K562 (cell line): ENCODE results near the gene S100A3. TPM values are rescaled to one million over a fixed set of nuclear protein-coding genes. Genes with fewer than 3 reads are reported as not detected.

ENCODE experiments used
- HBP1 ChIP-seq: fragments of 450-650 bp; formaldehyde crosslinking; IDR thresholded peaks from 2 replicates; pipeline ENCODE4 v1.4.0; 2022; ENCODE audit warnings: missing genetic modification characterization
- PCBP2 ChIP-seq: fragments of 200-400 bp; formaldehyde crosslinking; IDR thresholded peaks from 2 replicates; pipeline ENCODE4 v1.6.1; 2018; ENCODE audit warnings: low read length, low read depth, mild to moderate bottlenecking, moderate library complexity; ENCODE audit not compliant: poor library complexity, severe bottlenecking
- SREBF1 ChIP-seq: fragments of 150-350 bp; IDR thresholded peaks from 2 replicates; pipeline ENCODE4 v1.6.1; 2014; ENCODE audit warnings: antibody characterized with exemption, low read depth, low read length, borderline replicate concordance
- TEAD2 ChIP-seq: fragments of 450-650 bp; IDR thresholded peaks from 2 replicates; pipeline ENCODE4 v1.6.1; 2016; ENCODE audit warnings: missing genetic modification characterization, control low read depth, missing compliant biosample characterization
- TRIM25 ChIP-seq: fragments of 450-650 bp; IDR thresholded peaks from 2 replicates; pipeline ENCODE4 v1.7.0; 2016; ENCODE audit warnings: borderline replicate concordance
- ZNF407 ChIP-seq: fragments of 450-650 bp; IDR thresholded peaks from 2 replicates; pipeline ENCODE4 v1.6.1; 2016; ENCODE audit warnings: low read depth
- polyA plus RNA-seq, 8 experiments: library from polyadenylated mRNA; depleted of rRNA in 4 of 8; stranded (reverse) in 5 of 8; unstranded in 3 of 8; fragments of >200 nt; fragmentation: Nextera tagmentation in 2 of 8; fragmentation: Illumina TruSeq in 1 of 8; extraction: Ambion mirVana in 2 of 8; extraction: Trizol in 1 of 8; gene quantifications; 2 replicates each; pipeline versions ENCODE4 v1.2.1 to v1.2.3, GENCODE V29; 2011 to 2014; ENCODE audit warnings: inconsistent platforms in 1 of 8, missing spikeins in 1 of 8
- total RNA-seq, 7 experiments: library from RNA; depleted of rRNA in 6 of 7; stranded (reverse); fragments of >200 nt in 6 of 7; fragmentation: Illumina TruSeq in 2 of 7; extraction: Trizol in 2 of 7; gene quantifications; 2 replicates each; pipeline versions ENCODE4 v1.2.1 to v1.2.3, GENCODE V29; 2011 to 2021; ENCODE audit warnings: low replicate concordance in 1 of 7

Gene S100A3
- total and polyA plus RNA-seq, 9 of the 15 experiments (the other 6 are each of a cell fraction or from before 2014, with no cell fraction given): 0.08 to 1.7 (median 0.18) TPM; not detected in 4

- TF ChIP-seq TRIM25: no peak
- TF ChIP-seq TEAD2 (tag): no peak
- TF ChIP-seq ZNF407: no peak
- no peak for TF ChIP-seq SREBF1
- no peak for TF ChIP-seq PCBP2
- TF ChIP-seq HBP1 (CRISPR knock-in tag): no peak
- TF ChIP-seq, all 486 proteins: peak for 0
Measured at GRCh38 chr1:153561466-153561985, 12.5 kb upstream of the S100A3 start (continued).
